ENCODE results near the gene ACBD3.

DNA sequence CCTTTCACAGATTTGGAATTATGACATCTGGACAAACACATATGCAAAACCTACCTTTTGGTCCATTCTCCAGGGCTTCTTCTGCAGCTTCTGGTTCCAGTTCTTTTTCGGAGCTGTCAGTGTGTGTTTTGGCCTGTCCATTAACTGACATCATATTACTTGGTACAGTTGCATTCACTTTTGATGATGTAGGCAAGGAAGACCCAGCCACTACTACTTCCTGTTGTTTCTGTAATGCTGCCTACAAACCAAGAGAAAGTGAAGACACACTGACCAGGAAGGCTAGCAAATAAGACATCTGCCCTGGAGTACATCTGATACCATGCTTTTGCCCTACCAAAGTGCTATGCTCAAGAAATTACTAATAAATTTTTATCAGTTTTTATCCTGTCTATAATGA is 31.9 kb downstream of the ACBD3 start:
- TF ChIP-seq EP300 (IDR thresholded peaks at IDR 0.05) = no peak
- TF ChIP-seq, protein P1, sequence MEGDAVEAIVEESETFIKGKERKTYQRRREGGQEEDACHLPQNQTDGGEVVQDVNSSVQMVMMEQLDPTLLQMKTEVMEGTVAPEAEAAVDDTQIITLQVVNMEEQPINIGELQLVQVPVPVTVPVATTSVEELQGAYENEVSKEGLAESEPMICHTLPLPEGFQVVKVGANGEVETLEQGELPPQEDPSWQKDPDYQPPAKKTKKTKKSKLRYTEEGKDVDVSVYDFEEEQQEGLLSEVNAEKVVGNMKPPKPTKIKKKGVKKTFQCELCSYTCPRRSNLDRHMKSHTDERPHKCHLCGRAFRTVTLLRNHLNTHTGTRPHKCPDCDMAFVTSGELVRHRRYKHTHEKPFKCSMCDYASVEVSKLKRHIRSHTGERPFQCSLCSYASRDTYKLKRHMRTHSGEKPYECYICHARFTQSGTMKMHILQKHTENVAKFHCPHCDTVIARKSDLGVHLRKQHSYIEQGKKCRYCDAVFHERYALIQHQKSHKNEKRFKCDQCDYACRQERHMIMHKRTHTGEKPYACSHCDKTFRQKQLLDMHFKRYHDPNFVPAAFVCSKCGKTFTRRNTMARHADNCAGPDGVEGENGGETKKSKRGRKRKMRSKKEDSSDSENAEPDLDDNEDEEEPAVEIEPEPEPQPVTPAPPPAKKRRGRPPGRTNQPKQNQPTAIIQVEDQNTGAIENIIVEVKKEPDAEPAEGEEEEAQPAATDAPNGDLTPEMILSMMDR (IDR thresholded peaks at IDR 0.05) = no peak
- TF ChIP-seq POLR2A (IDR thresholded peaks at IDR 0.05) = no peak
